ENCODE measurements around the gene ARMH2. TPM values are rescaled to one million over a fixed set of nuclear protein-coding genes. Genes with fewer than 3 reads are reported as not detected.
A peak's percentile ranks its signal among the peaks of the same experiment; 100 is the strongest.

ARMH2 gene
- total RNA-seq, 1 donor from 2014 or later = not detected

DNA sequence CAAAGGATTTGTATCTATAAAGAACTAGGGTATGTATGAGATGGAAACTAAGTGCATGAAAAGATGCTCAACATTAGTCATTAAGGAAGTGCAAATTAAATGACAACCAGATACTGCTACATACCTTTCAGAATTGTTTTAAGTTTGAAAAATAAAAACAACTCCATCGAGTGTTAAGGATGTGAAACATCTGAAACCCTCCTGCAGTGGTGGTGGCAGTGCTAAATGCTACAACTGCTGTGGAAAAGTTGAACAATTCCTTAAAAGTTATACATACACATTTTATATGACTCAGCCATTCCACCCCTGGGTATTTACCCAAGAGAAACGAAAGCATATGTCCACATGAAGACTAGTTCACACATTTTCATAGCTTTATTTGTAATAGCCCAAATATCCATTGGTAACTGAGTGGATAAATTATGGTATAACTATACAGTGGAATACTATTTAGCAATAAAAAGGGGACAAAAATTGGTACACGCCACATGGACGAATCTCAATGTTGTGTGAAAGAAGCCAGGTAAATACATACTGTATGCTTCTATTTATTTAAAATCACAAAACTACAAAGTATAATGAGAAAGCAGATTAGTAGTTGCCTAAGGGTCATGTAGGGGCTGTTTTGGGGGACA is 10.6 kb downstream of the ARMH2 start:
- H3K9ac ChIP-seq (ENCODE audit: low read depth in 1 of 3, low read length in 3 of 3) = no peak overlapping the region
- H3K27ac ChIP-seq (ENCODE audit: low read depth, low read length) = no peak overlapping the region
- no peak overlapping the region for H3K4me3 ChIP-seq (ENCODE audit: low read length in 3 of 3)
- no peaks in the 10 kb centered on the region for H3K9me3 ChIP-seq (ENCODE audit: control insufficient read depth in 3 of 3, low read length in 3 of 3)
- H3K4me1 ChIP-seq (ENCODE audit: control insufficient read depth in 3 of 3, insufficient read depth in 3 of 3, low read length in 3 of 3) = no peaks in the 10 kb centered on the region
- H3K27me3 ChIP-seq (ENCODE audit: control insufficient read depth in 3 of 3, insufficient read depth in 3 of 3, low read length in 3 of 3) = no peaks in the 10 kb centered on the region
- H3K36me3 ChIP-seq (ENCODE audit: control insufficient read depth in 3 of 3, insufficient read depth in 3 of 3, low read length in 3 of 3) = peaks cover 7 to 20% (median 9%) of the 10 kb centered on the region in 3 donors

DNA sequence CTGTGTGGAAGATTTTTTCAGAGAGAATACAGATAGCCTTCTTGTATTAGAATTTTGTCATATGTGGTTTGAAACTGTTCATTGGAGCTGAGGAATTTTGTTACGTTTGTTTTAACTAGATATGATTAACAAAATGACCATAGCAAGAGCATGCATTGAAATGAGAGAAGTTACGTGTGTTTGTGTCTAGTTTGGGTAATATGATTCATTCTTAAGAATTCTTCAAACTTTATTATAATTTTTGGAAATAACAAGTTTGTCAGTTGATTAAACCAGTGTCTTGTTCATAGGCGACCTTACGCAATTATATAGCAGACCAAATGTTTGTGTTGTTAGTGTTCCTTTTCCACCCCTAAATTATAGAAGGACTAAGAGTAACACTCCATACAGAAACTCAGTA is 18.5 kb downstream of the ARMH2 start:
- H3K27me3 ChIP-seq (ENCODE audit: control insufficient read depth in 3 of 3, insufficient read depth in 3 of 3, low read length in 3 of 3) = no peaks in the 10 kb centered on the region
- H3K9ac ChIP-seq (ENCODE audit: low read depth in 1 of 3, low read length in 3 of 3) = no peak overlapping the region
- H3K36me3 ChIP-seq (ENCODE audit: control insufficient read depth in 3 of 3, insufficient read depth in 3 of 3, low read length in 3 of 3) = peaks cover 0 to 18% (median 4%) of the 10 kb centered on the region in 3 donors
- H3K27ac ChIP-seq (ENCODE audit: low read depth, low read length) = no peak overlapping the region
- H3K9me3 ChIP-seq (ENCODE audit: control insufficient read depth in 3 of 3, low read length in 3 of 3) = no peaks in the 10 kb centered on the region
- H3K4me1 ChIP-seq (ENCODE audit: control insufficient read depth in 3 of 3, insufficient read depth in 3 of 3, low read length in 3 of 3) = peaks cover 2 to 14% (median 9%) of the 10 kb centered on the region in 3 donors
- H3K4me3 ChIP-seq (ENCODE audit: low read length in 3 of 3) = no peak overlapping the region

DNA sequence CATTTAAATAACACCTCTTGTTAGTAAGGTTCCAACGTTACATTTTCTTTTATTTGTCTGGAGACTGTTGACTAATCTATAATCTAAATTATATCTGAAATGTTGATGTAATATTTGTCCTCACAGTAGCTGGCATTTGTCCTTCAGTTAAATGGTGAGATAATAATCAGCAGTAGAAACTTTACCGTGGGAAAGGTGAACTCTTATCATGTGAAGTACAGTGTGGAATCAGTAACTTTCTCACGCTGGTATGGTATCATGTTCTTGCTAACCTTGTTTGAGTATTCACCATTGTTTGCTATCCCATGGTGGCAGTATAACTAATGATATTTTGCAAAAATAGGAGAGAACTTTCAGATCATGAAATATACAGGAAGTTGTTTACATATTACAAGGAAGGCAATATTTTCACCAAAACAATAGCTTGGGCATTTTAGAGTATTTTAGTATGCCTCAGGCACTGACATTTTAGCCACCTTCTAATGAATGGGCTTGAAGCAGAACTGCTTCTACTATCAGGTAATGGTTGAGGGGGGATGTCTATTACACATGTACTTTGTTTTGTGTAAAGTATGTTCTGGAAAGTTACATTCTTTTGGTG is 19.2 kb downstream of the ARMH2 start:
- Histone ChIP-seq H3K4me1 (ENCODE audit: control insufficient read depth in 3 of 3, insufficient read depth in 3 of 3, low read length in 3 of 3) (peaks cover 2 to 14% (median 9%) of the 10 kb centered on the region in 3 donors), H3K9ac (ENCODE audit: low read depth in 1 of 3, low read length in 3 of 3) (no peak overlapping the region), H3K36me3 (ENCODE audit: control insufficient read depth in 3 of 3, insufficient read depth in 3 of 3, low read length in 3 of 3) (peaks cover 2 to 17% (median 4%) of the 10 kb centered on the region in 3 donors), H3K4me3 (ENCODE audit: low read length in 3 of 3) (no peak overlapping the region), H3K27ac (ENCODE audit: low read depth, low read length) (no peak overlapping the region), H3K9me3 (ENCODE audit: control insufficient read depth in 3 of 3, low read length in 3 of 3) (no peaks in the 10 kb centered on the region), H3K27me3 (ENCODE audit: control insufficient read depth in 3 of 3, insufficient read depth in 3 of 3, low read length in 3 of 3) (no peaks in the 10 kb centered on the region)

GRCh38 chr6:24778878-24779277 is 19.8 kb downstream of the ARMH2 start:
- no peak overlapping the region for H3K27ac ChIP-seq (ENCODE audit: low read depth, low read length)
- H3K9me3 ChIP-seq (ENCODE audit: control insufficient read depth in 3 of 3, low read length in 3 of 3) = no peaks in the 10 kb centered on the region
- no peaks in the 10 kb centered on the region for H3K27me3 ChIP-seq (ENCODE audit: control insufficient read depth in 3 of 3, insufficient read depth in 3 of 3, low read length in 3 of 3)

DNA sequence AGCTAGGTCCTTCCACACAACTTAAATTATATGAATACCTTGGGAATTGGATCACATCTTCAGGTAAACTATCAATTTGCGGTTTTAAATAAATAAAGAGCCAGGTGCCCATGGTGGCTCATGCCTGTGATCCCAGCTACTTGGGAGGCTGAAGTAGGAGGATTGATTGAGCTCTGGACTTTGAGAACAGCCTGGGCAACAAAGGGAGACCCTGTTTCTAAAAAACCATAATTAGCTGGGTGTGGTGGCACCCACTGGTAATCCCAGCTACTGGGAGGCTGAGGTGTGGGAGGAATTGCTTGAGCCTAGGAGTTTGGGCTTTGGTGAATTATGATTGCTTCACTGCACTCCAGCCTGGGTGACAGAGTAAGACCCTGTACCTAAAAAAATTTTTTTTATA is 20.6 kb downstream of the ARMH2 start:
- Histone ChIP-seq H3K4me3 (ENCODE audit: low read length in 3 of 3) (no peak overlapping the region), H3K9ac (ENCODE audit: low read depth in 1 of 3, low read length in 3 of 3) (no peak overlapping the region), H3K27ac (ENCODE audit: low read depth, low read length) (no peak overlapping the region), H3K9me3 (ENCODE audit: control insufficient read depth in 3 of 3, low read length in 3 of 3) (no peaks in the 10 kb centered on the region), H3K27me3 (ENCODE audit: control insufficient read depth in 3 of 3, insufficient read depth in 3 of 3, low read length in 3 of 3) (no peaks in the 10 kb centered on the region), H3K36me3 (ENCODE audit: control insufficient read depth in 3 of 3, insufficient read depth in 3 of 3, low read length in 3 of 3) (peaks cover 2 to 13% (median 4%) of the 10 kb centered on the region in 3 donors), H3K4me1 (ENCODE audit: control insufficient read depth in 3 of 3, insufficient read depth in 3 of 3, low read length in 3 of 3) (peaks cover 2 to 14% (median 9%) of the 10 kb centered on the region in 3 donors)

More at GRCh38 chr6:24778878-24779277, 19.8 kb downstream of the ARMH2 start:
- Histone ChIP-seq H3K4me3 (ENCODE audit: low read length in 3 of 3) (no peak overlapping the region), H3K4me1 (ENCODE audit: control insufficient read depth in 3 of 3, insufficient read depth in 3 of 3, low read length in 3 of 3) (peaks cover 2 to 14% (median 9%) of the 10 kb centered on the region in 3 donors), H3K9ac (ENCODE audit: low read depth in 1 of 3, low read length in 3 of 3) (no peak overlapping the region), H3K36me3 (ENCODE audit: control insufficient read depth in 3 of 3, insufficient read depth in 3 of 3, low read length in 3 of 3) (peaks cover 2 to 13% (median 4%) of the 10 kb centered on the region in 3 donors)

DNA sequence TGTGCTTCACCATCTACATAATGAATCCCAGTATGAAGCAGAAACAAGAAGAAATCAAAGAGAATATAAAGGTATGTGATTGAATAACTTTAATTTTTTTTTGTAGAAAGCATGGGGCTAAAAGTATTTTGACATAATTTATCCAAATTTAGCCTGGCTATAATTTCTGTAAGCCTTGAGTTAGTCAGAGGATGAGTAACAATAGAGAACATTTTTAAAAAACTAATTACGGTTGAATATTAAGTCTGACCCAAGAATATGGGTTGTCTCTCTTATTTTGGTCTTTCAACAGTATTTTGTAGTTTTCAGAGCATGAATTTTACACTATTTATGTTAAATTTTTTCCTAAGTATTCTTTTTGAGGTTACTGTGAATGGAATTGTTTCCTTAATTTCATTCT is 21.5 kb downstream of the ARMH2 start:
- no peaks in the 10 kb centered on the region for H3K27me3 ChIP-seq (ENCODE audit: control insufficient read depth in 3 of 3, insufficient read depth in 3 of 3, low read length in 3 of 3)
- H3K4me3 ChIP-seq (ENCODE audit: low read length in 3 of 3) = no peak overlapping the region
- H3K27ac ChIP-seq (ENCODE audit: low read depth, low read length) = no peak overlapping the region
- peaks cover 0 to 8% (median 2%) of the 10 kb centered on the region in 3 donors for H3K36me3 ChIP-seq (ENCODE audit: control insufficient read depth in 3 of 3, insufficient read depth in 3 of 3, low read length in 3 of 3)
- H3K9ac ChIP-seq (ENCODE audit: low read depth in 1 of 3, low read length in 3 of 3) = no peak overlapping the region
- peaks cover 2 to 14% (median 9%) of the 10 kb centered on the region in 3 donors for H3K4me1 ChIP-seq (ENCODE audit: control insufficient read depth in 3 of 3, insufficient read depth in 3 of 3, low read length in 3 of 3)
- no peaks in the 10 kb centered on the region for H3K9me3 ChIP-seq (ENCODE audit: control insufficient read depth in 3 of 3, low read length in 3 of 3)

DNA sequence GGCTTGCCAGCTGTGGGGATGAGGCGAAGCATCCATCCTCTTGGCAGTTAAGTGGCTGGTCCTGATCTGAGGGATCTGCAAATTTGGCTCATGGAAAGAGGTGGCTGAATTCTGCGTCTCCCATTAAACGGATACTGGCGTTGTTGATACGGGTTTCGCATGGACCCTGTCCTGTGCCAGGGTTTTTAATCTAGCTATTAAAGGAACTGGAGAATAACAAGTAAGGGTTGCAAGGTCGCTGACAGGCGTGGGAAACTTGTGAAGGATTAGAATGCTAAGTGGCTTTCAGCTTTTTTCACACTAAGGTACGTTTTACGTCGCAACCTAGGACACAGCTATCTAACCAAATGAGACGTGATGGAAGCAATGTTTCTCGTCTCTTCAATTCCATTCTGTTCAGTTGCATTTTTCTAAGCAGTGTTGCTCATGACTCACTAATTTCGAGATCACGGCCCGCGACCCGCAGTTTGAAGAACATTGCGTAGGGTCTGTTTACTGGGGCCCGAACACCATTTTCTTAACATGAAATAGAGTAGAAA is 23.1 kb downstream of the ARMH2 start:
- Histone ChIP-seq H3K27me3 (ENCODE audit: control insufficient read depth in 3 of 3, insufficient read depth in 3 of 3, low read length in 3 of 3) (no peaks in the 10 kb centered on the region), H3K9me3 (ENCODE audit: control insufficient read depth in 3 of 3, low read length in 3 of 3) (no peaks in the 10 kb centered on the region), H3K27ac (ENCODE audit: low read depth, low read length) (peak overlapping the region; percentile 4), H3K36me3 (ENCODE audit: control insufficient read depth in 3 of 3, insufficient read depth in 3 of 3, low read length in 3 of 3) (peaks cover 0 to 2% (median 1%) of the 10 kb centered on the region in 3 donors), H3K4me1 (ENCODE audit: control insufficient read depth in 3 of 3, insufficient read depth in 3 of 3, low read length in 3 of 3) (peaks cover 2 to 14% (median 9%) of the 10 kb centered on the region in 3 donors), H3K9ac (ENCODE audit: low read depth in 1 of 3, low read length in 3 of 3) (peak overlapping the region; percentile 78 to 99 (median 97)), H3K4me3 (ENCODE audit: low read length in 3 of 3) (peak overlapping the region; percentile 96 to 100 (median 100))

GRCh38 chr6:24774696-24775519 is 23.8 kb downstream of the ARMH2 start, which contains the start of gene GMNN:
TSS of gene GMNN (plus strand) at chr6:24774937. CDS start at chr6:24777247, 2,310 bp downstream.
- peak within 1 kb of the TSS; percentile 78 to 99 (median 97) for H3K9ac ChIP-seq (ENCODE audit: low read depth in 1 of 3, low read length in 3 of 3)
- peaks cover 2 to 14% (median 9%) of the 10 kb centered on the region in 3 donors for H3K4me1 ChIP-seq (ENCODE audit: control insufficient read depth in 3 of 3, insufficient read depth in 3 of 3, low read length in 3 of 3)
- peak within 1 kb of the TSS; percentile 82 for H3K27ac ChIP-seq (ENCODE audit: low read depth, low read length)
- no peaks in the 10 kb centered on the region for H3K9me3 ChIP-seq (ENCODE audit: control insufficient read depth in 3 of 3, low read length in 3 of 3)
- peaks cover 0 to 2% (median 0%) of the 10 kb centered on the region in 3 donors for H3K36me3 ChIP-seq (ENCODE audit: control insufficient read depth in 3 of 3, insufficient read depth in 3 of 3, low read length in 3 of 3)
- H3K4me3 ChIP-seq (ENCODE audit: low read length in 3 of 3) = peak within 1 kb of the TSS; percentile 96 to 100 (median 100)
- H3K27me3 ChIP-seq (ENCODE audit: control insufficient read depth in 3 of 3, insufficient read depth in 3 of 3, low read length in 3 of 3) = no peaks in the 10 kb centered on the region

DNA sequence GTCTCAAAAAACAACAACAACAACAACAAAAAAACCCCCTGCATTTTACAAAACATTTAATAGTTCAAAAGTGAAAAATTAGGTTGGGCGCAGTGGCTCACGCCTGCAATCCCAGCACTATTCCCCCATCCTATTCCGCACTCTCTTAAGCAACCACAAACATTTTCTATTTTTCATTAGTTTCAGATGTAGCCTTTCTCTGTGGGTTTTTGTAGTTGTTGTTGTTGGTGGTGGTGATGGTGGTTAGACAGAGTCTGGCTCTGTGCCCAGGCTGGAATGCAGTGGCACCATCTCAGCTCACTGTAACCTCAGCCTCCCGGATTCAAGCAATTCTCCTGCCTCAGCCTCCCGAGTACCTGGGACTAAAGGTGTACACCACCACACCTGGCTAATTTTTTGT is 30.4 kb downstream of the ARMH2 start:
- H3K9ac ChIP-seq (ENCODE audit: low read depth in 1 of 3, low read length in 3 of 3) = no peak overlapping the region
- no peaks in the 10 kb centered on the region for H3K4me1 ChIP-seq (ENCODE audit: control insufficient read depth in 3 of 3, insufficient read depth in 3 of 3, low read length in 3 of 3)
- H3K36me3 ChIP-seq (ENCODE audit: control insufficient read depth in 3 of 3, insufficient read depth in 3 of 3, low read length in 3 of 3) = no peaks in the 10 kb centered on the region
- H3K4me3 ChIP-seq (ENCODE audit: low read length in 3 of 3) = no peak overlapping the region
- H3K9me3 ChIP-seq (ENCODE audit: control insufficient read depth in 3 of 3, low read length in 3 of 3) = no peaks in the 10 kb centered on the region
- no peaks in the 10 kb centered on the region for H3K27me3 ChIP-seq (ENCODE audit: control insufficient read depth in 3 of 3, insufficient read depth in 3 of 3, low read length in 3 of 3)
- no peak overlapping the region for H3K27ac ChIP-seq (ENCODE audit: low read depth, low read length)

Measured in skeletal muscle tissue (tissue), 4 donors.